Uterus (tissue), 2 donors: Measurements from ENCODE around the gene PRKN.

Experiments used
- CTCF ChIP-seq, 4 experiments: fragments of 200-600 bp in 2 of 4; fragments of 450-650 bp in 2 of 4; sonication (generic) in 2 of 4; IDR thresholded peaks; one replicate each; pipeline ENCODE4 v1.5.1; 2016 to 2019; ENCODE audit warnings: antibody characterized with exemption in 4 of 4, mild to moderate bottlenecking in 2 of 4, moderate library complexity in 1 of 4
- POLR2A ChIP-seq, 2 donors: fragments of 450-650 bp; IDR thresholded peaks; one replicate each; pipeline ENCODE4 v1.6.1; 2016; ENCODE audit warnings: antibody characterized with exemption in 2 of 2, mild to moderate bottlenecking in 1 of 2, moderate library complexity in 1 of 2

- no peak for TF ChIP-seq POLR2A (IDR thresholded peaks at IDR 0.05)
- no peak for TF ChIP-seq CTCF (IDR thresholded peaks at IDR 0.05)
These were observed 1320.5 kb downstream of the PRKN start for GRCh38 chr6:161407115-161407514.
